ENCODE measurements around the gene HSBP1.

Gene HSBP1

GRCh38 chr16:83814659-83814985 lies 6.8 kb downstream of the HSBP1 start:
- H3K27me3 ChIP-seq (ENCODE audit: control insufficient read depth, insufficient read depth, low read length, poor library complexity, severe bottlenecking): no peaks in the 10 kb centered on the region
- peak overlapping the region; percentile 82 for H3K27ac ChIP-seq (ENCODE audit: insufficient read depth, low read depth, low read length, poor library complexity, severe bottlenecking)
- 89 to 91% methylated on average over 4 of the region's 4 CpGs for WGBS, 2 experiments
- H3K4me3 ChIP-seq (ENCODE audit: insufficient read depth, low read depth, low read length): no peak overlapping the region
- H3K9me3 ChIP-seq (ENCODE audit: control insufficient read depth, low read length): no peaks in the 10 kb centered on the region
- H3K4me1 ChIP-seq (ENCODE audit: control insufficient read depth, insufficient read depth, low read length): no peaks in the 10 kb centered on the region
- peaks cover 4% of the 10 kb centered on the region for H3K36me3 ChIP-seq (ENCODE audit: control insufficient read depth, insufficient read depth, low read length)

- WGBS, 2 experiments: 95 to 96% methylated on average over 12 of the region's 12 CpGs
- Histone ChIP-seq H3K4me1 (ENCODE audit: control insufficient read depth, insufficient read depth, low read length) (no peaks in the 10 kb centered on the region), H3K9me3 (ENCODE audit: control insufficient read depth, low read length) (no peaks in the 10 kb centered on the region), H3K27ac (ENCODE audit: insufficient read depth, low read depth, low read length, poor library complexity, severe bottlenecking) (no peak overlapping the region), H3K4me3 (ENCODE audit: insufficient read depth, low read depth, low read length) (no peak overlapping the region), H3K27me3 (ENCODE audit: control insufficient read depth, insufficient read depth, low read length, poor library complexity, severe bottlenecking) (no peaks in the 10 kb centered on the region), H3K36me3 (ENCODE audit: control insufficient read depth, insufficient read depth, low read length) (no peaks in the 10 kb centered on the region)
Measured at GRCh38 chr16:83817022-83817421, 9.2 kb downstream of the HSBP1 start.

DNA sequence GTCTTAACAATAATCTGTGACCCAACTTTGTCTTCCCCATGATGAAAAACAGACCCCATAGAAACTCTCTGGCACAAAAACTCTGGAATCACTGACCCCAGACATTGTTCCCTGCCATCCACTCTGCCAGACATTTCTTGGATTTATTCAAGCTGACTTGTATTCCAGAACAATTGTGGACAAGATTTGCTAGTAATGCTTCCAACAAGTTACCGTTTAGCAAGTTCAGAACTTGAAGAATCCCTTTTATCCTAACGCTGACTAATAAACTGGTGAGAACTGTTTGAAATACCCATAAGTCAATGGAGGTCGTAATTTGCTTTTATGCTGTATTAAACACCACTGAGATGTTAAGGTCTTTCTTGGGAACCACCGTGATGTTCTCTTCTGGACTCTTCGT lies 10.5 kb downstream of the HSBP1 start:
- H3K36me3 ChIP-seq (ENCODE audit: control insufficient read depth, insufficient read depth, low read length): no peaks in the 10 kb centered on the region

GRCh38 chr16:83819361-83819760 lies 11.6 kb downstream of the HSBP1 start:
- Histone ChIP-seq H3K4me3 (ENCODE audit: insufficient read depth, low read depth, low read length) (no peak overlapping the region), H3K36me3 (ENCODE audit: control insufficient read depth, insufficient read depth, low read length) (no peaks in the 10 kb centered on the region), H3K27ac (ENCODE audit: insufficient read depth, low read depth, low read length, poor library complexity, severe bottlenecking) (no peak overlapping the region), H3K4me1 (ENCODE audit: control insufficient read depth, insufficient read depth, low read length) (no peaks in the 10 kb centered on the region), H3K9me3 (ENCODE audit: control insufficient read depth, low read length) (no peaks in the 10 kb centered on the region), H3K27me3 (ENCODE audit: control insufficient read depth, insufficient read depth, low read length, poor library complexity, severe bottlenecking) (no peaks in the 10 kb centered on the region)
- 60 to 61% methylated on average over 6 of the region's 8 CpGs for WGBS, 2 experiments

More for the DNA sequence above, 10.5 kb downstream of the HSBP1 start:
- H3K27ac ChIP-seq (ENCODE audit: insufficient read depth, low read depth, low read length, poor library complexity, severe bottlenecking): no peak overlapping the region
- no peak overlapping the region for H3K4me3 ChIP-seq (ENCODE audit: insufficient read depth, low read depth, low read length)
- H3K27me3 ChIP-seq (ENCODE audit: control insufficient read depth, insufficient read depth, low read length, poor library complexity, severe bottlenecking): no peaks in the 10 kb centered on the region
- no peaks in the 10 kb centered on the region for H3K9me3 ChIP-seq (ENCODE audit: control insufficient read depth, low read length)
- WGBS, 2 experiments: 94 to 98% methylated on average over 5 of the region's 5 CpGs
- no peaks in the 10 kb centered on the region for H3K4me1 ChIP-seq (ENCODE audit: control insufficient read depth, insufficient read depth, low read length)

GRCh38 chr16:83826146-83826913 lies 18.6 kb downstream of the HSBP1 start:
- 49 to 50% methylated on average over 21 of the region's 21 CpGs for WGBS, 2 experiments
- no peak overlapping the region for H3K27ac ChIP-seq (ENCODE audit: insufficient read depth, low read depth, low read length, poor library complexity, severe bottlenecking)

GRCh38 chr16:83830091-83830768 lies 22.5 kb downstream of the HSBP1 start:
- no peaks in the 10 kb centered on the region for H3K27me3 ChIP-seq (ENCODE audit: control insufficient read depth, insufficient read depth, low read length, poor library complexity, severe bottlenecking)
- peaks cover 4% of the 10 kb centered on the region for H3K4me1 ChIP-seq (ENCODE audit: control insufficient read depth, insufficient read depth, low read length)
- no peak overlapping the region for H3K27ac ChIP-seq (ENCODE audit: insufficient read depth, low read depth, low read length, poor library complexity, severe bottlenecking)
- 91% methylated on average over 33 of the region's 33 CpGs for WGBS, 2 experiments
- H3K9me3 ChIP-seq (ENCODE audit: control insufficient read depth, low read length): no peaks in the 10 kb centered on the region
- no peaks in the 10 kb centered on the region for H3K36me3 ChIP-seq (ENCODE audit: control insufficient read depth, insufficient read depth, low read length)
- no peak overlapping the region for H3K4me3 ChIP-seq (ENCODE audit: insufficient read depth, low read depth, low read length)

More at GRCh38 chr16:83826146-83826913, 18.6 kb downstream of the HSBP1 start:
- H3K27me3 ChIP-seq (ENCODE audit: control insufficient read depth, insufficient read depth, low read length, poor library complexity, severe bottlenecking): no peaks in the 10 kb centered on the region
- no peaks in the 10 kb centered on the region for H3K36me3 ChIP-seq (ENCODE audit: control insufficient read depth, insufficient read depth, low read length)
- no peak overlapping the region for H3K4me3 ChIP-seq (ENCODE audit: insufficient read depth, low read depth, low read length)
- H3K9me3 ChIP-seq (ENCODE audit: control insufficient read depth, low read length): no peaks in the 10 kb centered on the region
- H3K4me1 ChIP-seq (ENCODE audit: control insufficient read depth, insufficient read depth, low read length): no peaks in the 10 kb centered on the region

DNA sequence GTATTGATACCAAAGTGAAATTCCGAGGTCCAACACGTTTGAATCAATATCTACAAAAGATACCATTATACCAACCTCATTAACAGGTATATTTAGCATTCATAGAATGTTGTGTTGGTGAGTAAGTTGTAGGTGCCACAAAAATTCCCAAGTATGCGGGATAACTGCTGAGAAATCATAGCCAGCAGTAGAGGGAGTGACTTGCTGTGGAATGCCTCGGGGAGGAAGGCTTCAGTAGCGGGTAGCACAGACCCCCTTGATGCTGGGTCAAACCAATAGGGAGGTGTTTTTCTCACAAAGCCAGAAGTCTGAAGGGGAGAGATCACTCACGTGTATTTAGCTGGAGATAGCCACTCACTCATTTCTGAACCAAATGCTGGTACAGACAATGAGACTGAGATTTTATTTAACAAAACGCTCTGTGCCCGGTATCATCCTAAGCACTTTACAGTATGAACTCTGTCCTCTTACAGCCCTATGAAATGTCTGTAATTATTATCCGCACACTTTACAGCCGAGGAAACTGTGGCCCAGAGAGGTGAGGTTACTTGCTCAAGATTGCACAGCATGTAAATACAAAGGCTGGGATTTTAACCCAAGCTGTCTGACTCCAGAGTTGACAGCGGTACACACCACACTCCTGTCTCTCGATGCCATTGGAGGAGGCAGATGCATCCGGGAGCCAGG lies 23.1 kb downstream of the HSBP1 start:
- Histone ChIP-seq H3K4me3 (ENCODE audit: insufficient read depth, low read depth, low read length) (no peak overlapping the region), H3K27me3 (ENCODE audit: control insufficient read depth, insufficient read depth, low read length, poor library complexity, severe bottlenecking) (no peaks in the 10 kb centered on the region), H3K4me1 (ENCODE audit: control insufficient read depth, insufficient read depth, low read length) (peaks cover 7% of the 10 kb centered on the region), H3K27ac (ENCODE audit: insufficient read depth, low read depth, low read length, poor library complexity, severe bottlenecking) (no peak overlapping the region), H3K9me3 (ENCODE audit: control insufficient read depth, low read length) (no peaks in the 10 kb centered on the region), H3K36me3 (ENCODE audit: control insufficient read depth, insufficient read depth, low read length) (no peaks in the 10 kb centered on the region)
- 83 to 84% methylated on average over 11 of the region's 13 CpGs for WGBS, 2 experiments

DNA sequence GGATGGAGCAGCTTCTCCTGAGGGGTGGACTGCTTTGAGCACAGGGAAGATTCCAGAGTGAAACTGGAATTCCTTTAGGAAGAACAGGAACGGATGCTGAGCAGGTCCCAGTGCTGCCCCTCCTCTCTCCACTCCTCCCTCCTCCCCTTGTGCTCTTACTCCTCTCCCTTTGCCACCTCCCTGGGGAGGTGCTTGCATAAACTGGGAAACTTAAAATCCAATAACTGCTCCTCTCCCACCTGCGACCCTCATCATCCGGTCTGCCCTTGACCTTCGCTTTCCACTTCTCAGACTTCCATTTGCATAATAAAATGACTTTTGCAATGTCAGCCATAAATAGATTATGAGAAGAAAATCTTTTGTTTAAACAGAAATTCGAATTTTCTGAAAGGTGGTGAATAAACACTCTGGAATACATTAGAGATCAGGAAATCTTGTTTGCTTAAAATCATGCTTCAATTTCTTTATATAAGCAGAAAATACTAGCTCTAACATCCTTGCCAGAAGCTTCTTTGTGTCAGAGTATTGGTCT lies 23.7 kb downstream of the HSBP1 start:
- Histone ChIP-seq H3K27me3 (ENCODE audit: control insufficient read depth, insufficient read depth, low read length, poor library complexity, severe bottlenecking) (no peaks in the 10 kb centered on the region), H3K9me3 (ENCODE audit: control insufficient read depth, low read length) (no peaks in the 10 kb centered on the region)
- WGBS, 2 experiments: 66 to 81% methylated on average over 3 to 5 of the region's 5 CpGs

DNA sequence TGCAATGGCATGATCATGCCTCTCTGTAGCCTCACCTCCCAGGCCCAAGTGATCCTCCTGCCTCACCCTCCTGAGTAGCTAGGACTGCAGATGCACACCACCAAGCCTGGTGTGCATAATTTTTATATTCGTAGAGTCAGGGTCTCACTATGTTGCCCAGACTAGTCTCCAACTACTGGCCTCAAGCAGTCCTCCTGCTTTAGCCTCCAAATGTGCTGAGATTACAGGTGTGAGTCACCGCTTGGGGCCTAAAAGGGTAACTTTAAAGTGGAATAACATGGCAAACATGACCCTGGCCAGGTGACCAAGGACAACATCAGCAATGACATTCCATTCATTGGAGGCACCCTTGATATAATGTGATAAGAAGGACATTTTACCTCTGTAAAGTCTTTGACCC lies 26.1 kb downstream of the HSBP1 start:
- WGBS, 2 experiments: 86 to 87% methylated on average over 2 of the region's 2 CpGs
- H3K27me3 ChIP-seq (ENCODE audit: control insufficient read depth, insufficient read depth, low read length, poor library complexity, severe bottlenecking): no peaks in the 10 kb centered on the region
- no peaks in the 10 kb centered on the region for H3K9me3 ChIP-seq (ENCODE audit: control insufficient read depth, low read length)
- H3K4me1 ChIP-seq (ENCODE audit: control insufficient read depth, insufficient read depth, low read length): peaks cover 9% of the 10 kb centered on the region
- H3K36me3 ChIP-seq (ENCODE audit: control insufficient read depth, insufficient read depth, low read length): no peaks in the 10 kb centered on the region
- no peak overlapping the region for H3K4me3 ChIP-seq (ENCODE audit: insufficient read depth, low read depth, low read length)
- no peak overlapping the region for H3K27ac ChIP-seq (ENCODE audit: insufficient read depth, low read depth, low read length, poor library complexity, severe bottlenecking)

More for the DNA sequence above, 23.7 kb downstream of the HSBP1 start:
- Histone ChIP-seq H3K4me3 (ENCODE audit: insufficient read depth, low read depth, low read length) (no peak overlapping the region), H3K4me1 (ENCODE audit: control insufficient read depth, insufficient read depth, low read length) (peaks cover 9% of the 10 kb centered on the region), H3K36me3 (ENCODE audit: control insufficient read depth, insufficient read depth, low read length) (no peaks in the 10 kb centered on the region), H3K27ac (ENCODE audit: insufficient read depth, low read depth, low read length, poor library complexity, severe bottlenecking) (no peak overlapping the region)

Measured in ectodermal cell (in vitro differentiated cells).